Activated naive CD4-positive, alpha-beta T cell treated with anti-CD3 and anti-CD28 coated beads, Interleukin-2, amount 50 U/mL, for 72 hours (primary cell): ENCODE data around the gene SIX2. TPM values are rescaled to one million over a fixed set of nuclear protein-coding genes. Genes with fewer than 3 reads are reported as not detected.

Experiments used
- ATAC-seq, 2 donors: fragments of 150-1000 bp; cut with Tn5 transposase; 2 replicates each; pipeline ENCODE4 v1.10.0; 2021; ENCODE audit warnings: mild to moderate bottlenecking in 2 of 2, moderate library complexity in 2 of 2
- DNase-seq, 2 donors: peaks; one replicate each; pipeline ENCODE4 v3.0.0; 2021 to 2022; ENCODE audit warnings: low spot score in 2 of 2
- H3K27ac Mint-ChIP-seq, 2 donors: one replicate each; pipeline ENCODE4 v1.8.0; 2022; ENCODE audit warnings: mild to moderate bottlenecking in 2 of 2, mixed read lengths in 2 of 2
- H3K36me3 Mint-ChIP-seq, 2 donors: one replicate each; pipeline ENCODE4 v1.8.0; 2022; ENCODE audit warnings: mixed read lengths in 2 of 2
- H3K9me3 Mint-ChIP-seq, 2 donors: one replicate each; pipeline ENCODE4 v1.8.0; 2022; ENCODE audit warnings: mixed read lengths in 2 of 2
- total RNA-seq, 2 donors: library from RNA; stranded (reverse); gene quantifications; one replicate each; pipeline ENCODE4 v1.2.3, GENCODE V29; 2022

The SIX2 gene
- total RNA-seq, 2 donors from 2014 or later: not detected

GRCh38 chr2:44960871-44961270 is 48.4 kb downstream of the SIX2 start:
- no peak for ATAC-seq
- no peak overlapping the region for H3K27ac Mint-ChIP-seq
- H3K36me3 Mint-ChIP-seq: no peaks in the 10 kb centered on the region
- no peak for DNase-seq
- H3K9me3 Mint-ChIP-seq: no peaks in the 10 kb centered on the region

- no peak for DNase-seq
- no peaks in the 10 kb centered on the region for H3K36me3 Mint-ChIP-seq
- no peaks in the 10 kb centered on the region for H3K9me3 Mint-ChIP-seq
- H3K27ac Mint-ChIP-seq: no peak overlapping the region
- no peak for ATAC-seq
Observed at GRCh38 chr2:44959855-44960254, 49.4 kb downstream of the SIX2 start.

DNA sequence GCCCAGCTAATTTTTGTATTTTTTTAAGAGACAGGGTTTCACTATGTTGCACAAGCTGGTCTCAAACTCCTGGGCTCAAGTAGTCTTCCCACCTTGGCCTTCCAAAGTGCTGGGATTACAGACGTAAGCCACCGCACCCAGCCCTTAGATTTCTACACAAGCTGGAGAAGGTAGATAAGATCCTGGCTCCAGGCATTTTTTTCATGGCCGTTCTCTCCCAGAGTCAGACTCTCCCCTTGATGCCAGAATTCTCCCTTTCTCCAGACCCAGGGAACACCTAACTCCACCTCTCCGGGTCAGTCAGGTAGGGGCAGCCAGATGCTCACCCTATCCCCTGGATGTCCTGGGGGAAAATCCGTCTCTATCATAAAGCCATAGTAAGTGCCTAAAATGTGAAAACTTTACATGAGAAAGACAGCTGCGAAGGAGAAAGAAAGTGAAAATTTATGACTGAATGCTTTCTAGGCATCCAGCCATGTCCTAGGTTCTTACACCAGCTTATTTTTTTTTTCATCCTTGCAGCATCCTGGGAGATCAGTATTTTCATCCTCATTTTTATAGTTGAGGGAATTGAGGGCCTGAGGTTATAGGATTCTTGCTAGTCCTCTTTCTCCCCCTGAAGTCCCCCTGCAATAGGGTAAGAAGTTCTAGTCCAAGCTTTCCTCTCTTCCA is 51.5 kb downstream of the SIX2 start:
- no peaks in the 10 kb centered on the region for H3K36me3 Mint-ChIP-seq
- ATAC-seq: no peak

GRCh38 chr2:44956843-44957242 is 52.4 kb downstream of the SIX2 start:
- no peak overlapping the region for H3K27ac Mint-ChIP-seq
- no peak for ATAC-seq

More for the DNA sequence above, 51.5 kb downstream of the SIX2 start:
- H3K27ac Mint-ChIP-seq: no peak overlapping the region
- DNase-seq: no peak
- no peaks in the 10 kb centered on the region for H3K9me3 Mint-ChIP-seq

GRCh38 chr2:44955593-44956392 is 53.5 kb downstream of the SIX2 start:
- no peaks in the 10 kb centered on the region for H3K9me3 Mint-ChIP-seq
- ATAC-seq (peak; percentile 81 to 82), DNase-seq (peak; percentile 66 to 88)
- H3K27ac Mint-ChIP-seq: no peak overlapping the region
- H3K36me3 Mint-ChIP-seq: no peaks in the 10 kb centered on the region

More at GRCh38 chr2:44956843-44957242, 52.4 kb downstream of the SIX2 start:
- no peak for DNase-seq
- H3K36me3 Mint-ChIP-seq: no peaks in the 10 kb centered on the region
- no peaks in the 10 kb centered on the region for H3K9me3 Mint-ChIP-seq

Other genes starting within 250 kb of the SIX2 start
- gene SIX3, start 67.8 kb downstream of the SIX2 start, total RNA-seq: not detected